Measurements from ENCODE around the gene FAM229B.

FAM229B gene

DNA sequence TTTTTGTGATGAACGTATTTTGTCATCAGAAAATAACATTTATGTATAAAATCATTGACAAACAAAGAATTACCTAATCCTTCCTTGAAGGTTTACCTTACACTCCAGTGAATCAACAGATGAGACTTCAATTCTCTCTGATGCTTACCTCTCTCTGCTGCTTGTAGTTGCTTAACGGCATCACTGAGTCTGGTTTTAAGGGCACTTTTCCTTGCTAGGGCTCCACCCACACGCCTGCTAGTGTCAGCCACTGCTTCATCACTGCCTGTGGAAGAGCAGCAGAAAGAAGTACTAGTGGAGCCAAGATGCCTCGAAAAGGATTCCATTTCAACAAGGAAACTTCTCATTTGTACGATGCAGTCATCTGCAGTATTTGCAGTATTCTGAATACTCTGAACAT is 63.0 kb downstream of the FAM229B start:
- H3K9me3 ChIP-seq: no peaks in the 10 kb centered on the region
- no peak overlapping the region for H3K4me3 ChIP-seq
- TF ChIP-seq, protein P1, sequence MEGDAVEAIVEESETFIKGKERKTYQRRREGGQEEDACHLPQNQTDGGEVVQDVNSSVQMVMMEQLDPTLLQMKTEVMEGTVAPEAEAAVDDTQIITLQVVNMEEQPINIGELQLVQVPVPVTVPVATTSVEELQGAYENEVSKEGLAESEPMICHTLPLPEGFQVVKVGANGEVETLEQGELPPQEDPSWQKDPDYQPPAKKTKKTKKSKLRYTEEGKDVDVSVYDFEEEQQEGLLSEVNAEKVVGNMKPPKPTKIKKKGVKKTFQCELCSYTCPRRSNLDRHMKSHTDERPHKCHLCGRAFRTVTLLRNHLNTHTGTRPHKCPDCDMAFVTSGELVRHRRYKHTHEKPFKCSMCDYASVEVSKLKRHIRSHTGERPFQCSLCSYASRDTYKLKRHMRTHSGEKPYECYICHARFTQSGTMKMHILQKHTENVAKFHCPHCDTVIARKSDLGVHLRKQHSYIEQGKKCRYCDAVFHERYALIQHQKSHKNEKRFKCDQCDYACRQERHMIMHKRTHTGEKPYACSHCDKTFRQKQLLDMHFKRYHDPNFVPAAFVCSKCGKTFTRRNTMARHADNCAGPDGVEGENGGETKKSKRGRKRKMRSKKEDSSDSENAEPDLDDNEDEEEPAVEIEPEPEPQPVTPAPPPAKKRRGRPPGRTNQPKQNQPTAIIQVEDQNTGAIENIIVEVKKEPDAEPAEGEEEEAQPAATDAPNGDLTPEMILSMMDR (IDR thresholded peaks at IDR 0.05): no peak
- peaks cover 0 to 24% (median 0%) of the 10 kb centered on the region in 4 donors for H3K4me1 ChIP-seq
- peak overlapping the region in 1 of 2 donors; percentile 42 for H3K27ac ChIP-seq
- no peaks in the 10 kb centered on the region for H3K27me3 ChIP-seq
- H3K36me3 ChIP-seq: peaks cover 3 to 40% (median 9%) of the 10 kb centered on the region in 3 donors
- DNase-seq: no peak
- intact Hi-C loops (cut with DNase I; ENCODE audit: low total_unique reads): no loop called here

Data from tibial artery (tissue), 4 donors.